ENCODE measurements around the gene DNAI4. TPM values are rescaled to one million over a fixed set of nuclear protein-coding genes. Genes with fewer than 3 reads are reported as not detected.
"Not testable (repeated sequence)": the region's sequence is repeated elsewhere in the genome, so short reads cannot be mapped to it uniquely, and the experiment has no call there.

The DNAI4 gene
- polyA plus RNA-seq, 1 of the 3 experiments (the other 2 are of a cell fraction): 1.3 TPM

GRCh38 chr1:66809245-66809644 is 115.4 kb downstream of the DNAI4 start:
- H3K27me3 ChIP-seq (ENCODE audit: insufficient read depth): no peaks in the 10 kb centered on the region
- no peak overlapping the region for H3K27ac ChIP-seq (ENCODE audit: low read depth in 2 of 2, low read length in 1 of 2)
- H3K79me2 ChIP-seq (ENCODE audit: insufficient read depth): no peaks in the 10 kb centered on the region
- no peaks in the 10 kb centered on the region for H3K9me2 ChIP-seq
- H3K9me3 ChIP-seq: no peaks in the 10 kb centered on the region
- WGBS (ENCODE audit: low lambda C conversion rate): 68% methylated on average over 1 of the region's 1 CpG
- DNase-seq: no peak
- H4K20me1 ChIP-seq (ENCODE audit: insufficient read depth): no peaks in the 10 kb centered on the region
- no peaks in the 10 kb centered on the region for H3F3A ChIP-seq (replicated peaks; ENCODE audit: insufficient read depth)
- CTCF ChIA-PET: no interaction called here
- no peak overlapping the region for H3K9ac ChIP-seq
- TF ChIP-seq FOSL2 (IDR thresholded peaks at IDR 0.05; ENCODE audit: borderline replicate concordance, low read depth) (no peak), CHD2 (IDR thresholded peaks at IDR 0.05; ENCODE audit: low read length, partially characterized antibody) (no peak), REST (IDR thresholded peaks at IDR 0.05; ENCODE audit: low read depth, low read length) (no peak), USF2 (IDR thresholded peaks at IDR 0.05; ENCODE audit: borderline replicate concordance, low read depth, low read length) (no peak), TEAD4 (IDR thresholded peaks at IDR 0.05; ENCODE audit: borderline replicate concordance, insufficient read depth) (no peak), TAF1 (IDR thresholded peaks at IDR 0.05; ENCODE audit: borderline replicate concordance, low read depth, low read length) (no peak), GABPA (IDR thresholded peaks at IDR 0.05; ENCODE audit: low read depth) (no peak), RXRA (IDR thresholded peaks at IDR 0.05; ENCODE audit: borderline replicate concordance, low read depth) (no peak), FOXM1 (IDR thresholded peaks at IDR 0.05; ENCODE audit: low read depth) (no peak), RCOR1 (IDR thresholded peaks at IDR 0.05; ENCODE audit: low read length) (no peak), TCF12 (IDR thresholded peaks at IDR 0.05) (no peak), YY1 (IDR thresholded peaks at IDR 0.05; ENCODE audit: low read depth) (no peak), POLR2AphosphoS5 (IDR thresholded peaks at IDR 0.05; ENCODE audit: low read depth, low read length) (no peak), GATA2 (CRISPR knock-in tag; IDR thresholded peaks at IDR 0.05) (no peak), ZBTB33 (IDR thresholded peaks at IDR 0.05; ENCODE audit: borderline replicate concordance, low read depth) (no peak)
- no peak overlapping the region for H3K4me3 ChIP-seq (ENCODE audit: low read depth in 2 of 2, low read length in 1 of 2)
- no peaks in the 10 kb centered on the region for H3K36me3 ChIP-seq (replicated peaks in 1 of 2; ENCODE audit: control insufficient read depth in 1 of 2, insufficient read depth in 2 of 2, low read length in 1 of 2)
- H3K4me1 ChIP-seq (ENCODE audit: control insufficient read depth in 1 of 2, insufficient read depth in 2 of 2, low read depth in 1 of 2, low read length in 1 of 2): no peaks in the 10 kb centered on the region
- H2AFZ ChIP-seq (ENCODE audit: low read depth): no peak overlapping the region
- POLR2A ChIA-PET: no interaction called here
- H3K4me2 ChIP-seq: no peak overlapping the region

GRCh38 chr1:66795839-66796238 is 128.8 kb downstream of the DNAI4 start:
- H4K20me1 ChIP-seq (ENCODE audit: insufficient read depth); H2AFZ ChIP-seq (ENCODE audit: low read depth); H3K79me2 ChIP-seq (ENCODE audit: insufficient read depth); POLR2A ChIA-PET; H3K27ac ChIP-seq (ENCODE audit: low read depth in 2 of 2, low read length in 1 of 2); H3F3A ChIP-seq (replicated peaks; ENCODE audit: insufficient read depth); CTCF ChIA-PET; H3K4me3 ChIP-seq (ENCODE audit: low read depth in 2 of 2, low read length in 1 of 2); DNase-seq; H3K9ac ChIP-seq; H3K4me1 ChIP-seq (ENCODE audit: control insufficient read depth in 1 of 2, insufficient read depth in 2 of 2, low read depth in 1 of 2, low read length in 1 of 2); H3K36me3 ChIP-seq (replicated peaks in 1 of 2; ENCODE audit: control insufficient read depth in 1 of 2, insufficient read depth in 2 of 2, low read length in 1 of 2); H3K27me3 ChIP-seq (ENCODE audit: insufficient read depth); H3K9me2 ChIP-seq; H3K4me2 ChIP-seq; H3K9me3 ChIP-seq: not testable (repeated sequence)
- 75% methylated on average over 2 of the region's 2 CpGs for WGBS (ENCODE audit: low lambda C conversion rate)
